GM12878 (cell line): Measurements from ENCODE around the gene COMMD3. TPM values are rescaled to one million over a fixed set of nuclear protein-coding genes. Genes with fewer than 3 reads are reported as not detected.

ENCODE experiments used
- ATAC-seq: fragments of 200-7000 bp; cut with Tn5 transposase; 3 replicates; pipeline ENCODE4 v1.9.1; 2020; ENCODE audit warnings: mild to moderate bottlenecking, moderate library complexity
- BruUV-seq: library from RNA; stranded (reverse); fragments of 400-500 nt; replicated peaks from 2 replicates; lab custom pipeline; 2021; lab: Mats Ljungman, UMichigan
- CTCF ChIA-PET: fragments of 300-600 bp; sonication (Branson Sonifier 250); formaldehyde crosslinking; extraction: SDS; loops from one replicate; lab custom pipeline; 2021; ENCODE audit warnings: inconsistent platforms; lab: Yijun Ruan, JAX
- POLR2A ChIA-PET: fragments of 350-600 bp; formaldehyde crosslinking; extraction: SDS; loops from one replicate; lab custom pipeline; 2021; ENCODE audit warnings: inconsistent platforms; lab: Charles Lee
- RAD21 ChIA-PET: fragments of 300-600 bp; sonication (Branson Sonifier 250); formaldehyde crosslinking; loops from one replicate; lab custom pipeline; 2023; ENCODE audit warnings: antibody characterized with exemption; ENCODE audit not compliant: unreplicated experiment; lab: Charles Lee
- SMC1A ChIA-PET: fragments of 300-600 bp; sonication (Branson Sonifier 250); formaldehyde crosslinking; loops from one replicate; lab custom pipeline; 2023; ENCODE audit not compliant: unreplicated experiment, uncharacterized antibody; lab: Charles Lee
- DNase-seq: peaks from one replicate; pipeline ENCODE4 v3.0.0-alpha.2; 2011; ENCODE audit warnings: low read depth, low spot score
- FAIRE-seq: peaks from 3 replicates; lab custom pipeline; 2011; peaks lifted over from hg19 to GRCh38; lab: Jason Lieb, UNC
- H2AFZ ChIP-seq: 2 replicates; pipeline ENCODE4 v1.6.0; 2011; ENCODE audit warnings: low read depth, low read length, control low read depth; ENCODE audit not compliant: control insufficient read depth
- H3K27ac ChIP-seq: 2 replicates; pipeline ENCODE4 v1.5.1; 2011; ENCODE audit warnings: control low read depth; ENCODE audit not compliant: control insufficient read depth, insufficient read depth
- H3K27me3 ChIP-seq, 2 experiments: replicated peaks in 1 of 2; 2 replicates each; pipeline versions ENCODE4 v1.6.0 to v1.6.1; 2011; ENCODE audit warnings: low read length in 1 of 2; ENCODE audit not compliant: control insufficient read depth in 2 of 2, insufficient read depth in 2 of 2
- H3K36me3 ChIP-seq, 2 experiments: 2 replicates each; pipeline ENCODE4 v1.5.1; 2011; ENCODE audit warnings: low read length in 1 of 2; ENCODE audit not compliant: control insufficient read depth in 2 of 2, insufficient read depth in 2 of 2
- H3K4me1 ChIP-seq: 2 replicates; pipeline ENCODE4 v1.6.1; 2011; ENCODE audit warnings: mild to moderate bottlenecking, low read length, moderate library complexity, mixed read lengths; ENCODE audit not compliant: control insufficient read depth, insufficient read depth
- H3K4me2 ChIP-seq: 2 replicates; pipeline ENCODE4 v1.6.0; 2011; ENCODE audit warnings: control low read depth; ENCODE audit not compliant: control insufficient read depth, insufficient read depth
- H3K4me3 ChIP-seq: fragments of 200-600 bp; sonication (generic); 2 replicates; pipeline ENCODE4 v1.5.1; 2016
- H3K79me2 ChIP-seq: 2 replicates; pipeline ENCODE4 v1.6.0; 2011; ENCODE audit warnings: low read length; ENCODE audit not compliant: control insufficient read depth, insufficient read depth
- H3K9ac ChIP-seq: 2 replicates; pipeline ENCODE4 v1.8.0; 2011; ENCODE audit warnings: low read length, control low read depth, mixed read lengths; ENCODE audit not compliant: control insufficient read depth, insufficient read depth
- H3K9me3 ChIP-seq: replicated peaks from 3 replicates; pipeline ENCODE4 v1.5.1; 2011; ENCODE audit warnings: mild to moderate bottlenecking, low read length; ENCODE audit not compliant: control insufficient read depth, insufficient read depth
- H4K20me1 ChIP-seq: 2 replicates; pipeline ENCODE4 v1.6.0; 2011; ENCODE audit not compliant: control insufficient read depth, insufficient read depth
- BCL11A ChIP-seq: IDR thresholded peaks from 2 replicates; pipeline ENCODE4 v1.6.1; 2011; ENCODE audit warnings: low read depth, low read length
- MEF2A ChIP-seq: IDR thresholded peaks from 2 replicates; pipeline ENCODE4 v1.6.1; 2011; ENCODE audit warnings: low read depth, mild to moderate bottlenecking, low read length, moderate library complexity; ENCODE audit not compliant: insufficient read depth
- MTA2 ChIP-seq: fragments of 450-650 bp; IDR thresholded peaks from 2 replicates; pipeline ENCODE4 v1.6.1; 2016; ENCODE audit warnings: low read depth, mild to moderate bottlenecking, moderate library complexity
- NR2F1 ChIP-seq: fragments of 450-650 bp; conservative IDR thresholded peaks from 2 replicates; pipeline ENCODE4 v1.6.1; 2017; ENCODE audit warnings: mild to moderate bottlenecking
- POLR2AphosphoS2 ChIP-seq: IDR thresholded peaks from 2 replicates; pipeline ENCODE4 v1.6.1; 2011; ENCODE audit warnings: low read depth, mild to moderate bottlenecking, low read length, improper control_type of control experiment, moderate library complexity
- WRNIP1 ChIP-seq: IDR thresholded peaks from 2 replicates; pipeline ENCODE4 v1.6.1; 2011; ENCODE audit warnings: low read depth, low read length, improper control_type of control experiment, borderline replicate concordance
- WGBS: methylation state at CpG from one replicate; pipeline ENCODE4 v1.1.6; 2016; ENCODE audit warnings: low lambda C conversion rate; ENCODE audit not compliant: insufficient replicate concordance, insufficient coverage; ENCODE audit errors: missing lambda C conversion rate; 5-methylcytosine and 5-hydroxymethylcytosine counted together
- in situ Hi-C: fragments of 300-500 bp; cut with MboI; formaldehyde crosslinking; loops from 9 replicates; pipeline ENCODE4 v1.14.3; 2018; ENCODE audit warnings: mixed read lengths
- intact Hi-C: fragments of 100-400 bp; cut with micrococcal nuclease; formaldehyde crosslinking; loops from one replicate; pipeline ENCODE4 v1.14.2; 2022; ENCODE audit not compliant: unreplicated experiment
- polyA plus RNA-seq, 11 experiments: library from polyadenylated mRNA; depleted of rRNA in 4 of 11; unstranded in 6 of 11; stranded (reverse) in 5 of 11; fragments of >200 nt; fragmentation: Nextera tagmentation in 4 of 11; fragmentation: Illumina TruSeq in 1 of 11; extraction: Ambion mirVana in 4 of 11; extraction: Trizol in 1 of 11; gene quantifications; 1 replicate in 1 of 11; 2 replicates in 10 of 11; pipeline versions ENCODE4 v1.2.1 to v1.2.3, GENCODE V29; 2011 to 2016; ENCODE audit warnings: inconsistent platforms in 2 of 11, missing spikeins in 2 of 11, low read depth in 1 of 11
- total RNA-seq, 4 experiments: library from RNA; depleted of rRNA in 3 of 4; stranded (reverse); fragments of >200 nt in 3 of 4; fragmentation: Illumina TruSeq in 1 of 4; extraction: Trizol in 1 of 4; gene quantifications; 2 replicates each; pipeline versions ENCODE4 v1.2.1 to v1.2.3, GENCODE V29; 2013 to 2021
- TF ChIP-seq, protein P1 (sequence below): fragments of 450-650 bp; formaldehyde crosslinking; IDR thresholded peaks from 2 replicates; pipeline ENCODE4 v1.5.0; 2022; ENCODE audit warnings: mild to moderate bottlenecking, missing genetic modification characterization

The COMMD3 gene
- total and polyA plus RNA-seq, 10 of the 15 experiments (the other 5 are each of a cell fraction or from before 2014, with no cell fraction given), result 64.5 to 248 (median 84.4) TPM

- Histone ChIP-seq H3K4me2 (no peak overlapping the region), H3K9me3 (no peaks in the 10 kb centered on the region; the same call in 2 of the 3 replicates), H3K27me3 (peaks cover 11 to 31% of the 10 kb centered on the region in 2 experiments), H3K4me1 (peaks cover 32% of the 10 kb centered on the region), H3K27ac (no peak overlapping the region), H3K36me3 (no peaks in the 10 kb centered on the region), H4K20me1 (no peaks in the 10 kb centered on the region), H3K9ac (no peak overlapping the region), H3K4me3 (no peak overlapping the region), H2AFZ (no peak overlapping the region), H3K79me2 (no peaks in the 10 kb centered on the region)
- in situ Hi-C loops, result no loop called here
- FAIRE-seq (no peak), ATAC-seq (no peak), DNase-seq (no peak)
- 27% methylated on average over 9 of the region's 9 CpGs for WGBS
- ChIA-PET CTCF (interaction anchor here (0.5 to 1.6 kb wide), 8 partner anchors 16 to 1026 kb away, joined by 3 to 5 read pairs (median 3); no protein-coding TSS in a partner anchor), POLR2A (interaction anchor here (1.0 kb wide), 1 partner anchor 40 kb away, joined by 3 read pairs; no protein-coding TSS in a partner anchor), RAD21 (interaction anchor here (1.4 kb wide), 1 partner anchor 22 kb away, joined by 4 read pairs; the partner anchor contains the start of gene COMMD3), SMC1A (interaction anchor here (1.1 to 2.2 kb wide), 3 partner anchors 22 to 127 kb away, joined by 4 to 8 read pairs (median 4); partner anchors contain the start of gene COMMD3)
- no TSS peak for BruUV-seq
- TF ChIP-seq BCL11A, result no peak
- no peak for TF ChIP-seq MEF2A
- TF ChIP-seq, protein P1, sequence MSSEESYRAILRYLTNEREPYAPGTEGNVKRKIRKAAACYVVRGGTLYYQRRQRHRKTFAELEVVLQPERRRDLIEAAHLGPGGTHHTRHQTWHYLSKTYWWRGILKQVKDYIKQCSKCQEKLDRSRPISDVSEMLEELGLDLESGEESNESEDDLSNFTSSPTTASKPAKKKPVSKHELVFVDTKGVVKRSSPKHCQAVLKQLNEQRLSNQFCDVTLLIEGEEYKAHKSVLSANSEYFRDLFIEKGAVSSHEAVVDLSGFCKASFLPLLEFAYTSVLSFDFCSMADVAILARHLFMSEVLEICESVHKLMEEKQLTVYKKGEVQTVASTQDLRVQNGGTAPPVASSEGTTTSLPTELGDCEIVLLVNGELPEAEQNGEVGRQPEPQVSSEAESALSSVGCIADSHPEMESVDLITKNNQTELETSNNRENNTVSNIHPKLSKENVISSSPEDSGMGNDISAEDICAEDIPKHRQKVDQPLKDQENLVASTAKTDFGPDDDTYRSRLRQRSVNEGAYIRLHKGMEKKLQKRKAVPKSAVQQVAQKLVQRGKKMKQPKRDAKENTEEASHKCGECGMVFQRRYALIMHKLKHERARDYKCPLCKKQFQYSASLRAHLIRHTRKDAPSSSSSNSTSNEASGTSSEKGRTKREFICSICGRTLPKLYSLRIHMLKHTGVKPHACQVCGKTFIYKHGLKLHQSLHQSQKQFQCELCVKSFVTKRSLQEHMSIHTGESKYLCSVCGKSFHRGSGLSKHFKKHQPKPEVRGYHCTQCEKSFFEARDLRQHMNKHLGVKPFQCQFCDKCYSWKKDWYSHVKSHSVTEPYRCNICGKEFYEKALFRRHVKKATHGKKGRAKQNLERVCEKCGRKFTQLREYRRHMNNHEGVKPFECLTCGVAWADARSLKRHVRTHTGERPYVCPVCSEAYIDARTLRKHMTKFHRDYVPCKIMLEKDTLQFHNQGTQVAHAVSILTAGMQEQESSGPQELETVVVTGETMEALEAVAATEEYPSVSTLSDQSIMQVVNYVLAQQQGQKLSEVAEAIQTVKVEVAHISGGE (CRISPR knock-in tag), result no peak
- no peak for TF ChIP-seq NR2F1
- no peak for TF ChIP-seq POLR2AphosphoS2
- no peak for TF ChIP-seq MTA2
- TF ChIP-seq WRNIP1, result no peak
- intact Hi-C loops, result no loop called here
Observed at GRCh38 chr10:22338185-22338900, 22.2 kb downstream of the COMMD3 start.
